ENCODE results near the gene POR. TPM values are rescaled to one million over a fixed set of nuclear protein-coding genes. Genes with fewer than 3 reads are reported as not detected.

The POR gene
- total RNA-seq, 1 experiment from 2014 or later = 168 TPM

- no peak for DNase-seq (ENCODE audit: low read depth, low spot score)
- TF ChIP-seq, protein P1, sequence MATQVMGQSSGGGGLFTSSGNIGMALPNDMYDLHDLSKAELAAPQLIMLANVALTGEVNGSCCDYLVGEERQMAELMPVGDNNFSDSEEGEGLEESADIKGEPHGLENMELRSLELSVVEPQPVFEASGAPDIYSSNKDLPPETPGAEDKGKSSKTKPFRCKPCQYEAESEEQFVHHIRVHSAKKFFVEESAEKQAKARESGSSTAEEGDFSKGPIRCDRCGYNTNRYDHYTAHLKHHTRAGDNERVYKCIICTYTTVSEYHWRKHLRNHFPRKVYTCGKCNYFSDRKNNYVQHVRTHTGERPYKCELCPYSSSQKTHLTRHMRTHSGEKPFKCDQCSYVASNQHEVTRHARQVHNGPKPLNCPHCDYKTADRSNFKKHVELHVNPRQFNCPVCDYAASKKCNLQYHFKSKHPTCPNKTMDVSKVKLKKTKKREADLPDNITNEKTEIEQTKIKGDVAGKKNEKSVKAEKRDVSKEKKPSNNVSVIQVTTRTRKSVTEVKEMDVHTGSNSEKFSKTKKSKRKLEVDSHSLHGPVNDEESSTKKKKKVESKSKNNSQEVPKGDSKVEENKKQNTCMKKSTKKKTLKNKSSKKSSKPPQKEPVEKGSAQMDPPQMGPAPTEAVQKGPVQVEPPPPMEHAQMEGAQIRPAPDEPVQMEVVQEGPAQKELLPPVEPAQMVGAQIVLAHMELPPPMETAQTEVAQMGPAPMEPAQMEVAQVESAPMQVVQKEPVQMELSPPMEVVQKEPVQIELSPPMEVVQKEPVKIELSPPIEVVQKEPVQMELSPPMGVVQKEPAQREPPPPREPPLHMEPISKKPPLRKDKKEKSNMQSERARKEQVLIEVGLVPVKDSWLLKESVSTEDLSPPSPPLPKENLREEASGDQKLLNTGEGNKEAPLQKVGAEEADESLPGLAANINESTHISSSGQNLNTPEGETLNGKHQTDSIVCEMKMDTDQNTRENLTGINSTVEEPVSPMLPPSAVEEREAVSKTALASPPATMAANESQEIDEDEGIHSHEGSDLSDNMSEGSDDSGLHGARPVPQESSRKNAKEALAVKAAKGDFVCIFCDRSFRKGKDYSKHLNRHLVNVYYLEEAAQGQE (IDR thresholded peaks at IDR 0.05; ENCODE audit: insufficient read depth in 1 of 2, low read depth in 2 of 2, low read length in 1 of 2) = no peak
- TF ChIP-seq TCF7L2 (IDR thresholded peaks at IDR 0.05; ENCODE audit: low read depth, low read length) = no peak
- no peak for TF ChIP-seq POLR2AphosphoS5 (IDR thresholded peaks at IDR 0.05; ENCODE audit: low read depth, low read length)
- no peak for TF ChIP-seq SIN3A (IDR thresholded peaks at IDR 0.05; ENCODE audit: borderline replicate concordance, insufficient read depth, low read depth, low read length)
- no peak for TF ChIP-seq CTCF (IDR thresholded peaks at IDR 0.05)
- intact Hi-C loops (cut with micrococcal nuclease; ENCODE audit: unreplicated experiment) = no loop called here
- in situ Hi-C loops (cut with HindIII; ENCODE audit: low pct_unique_long_range_greater_than_20kb, low sequenced_read_pairs) = no loop called here
- H3K27ac ChIP-seq (ENCODE audit: low read length) = no peak overlapping the region
- no peaks in the 10 kb centered on the region for H3K4me1 ChIP-seq (ENCODE audit: control insufficient read depth, insufficient read depth, low read length)
- ATAC-seq = no peak
- no TSS peak for BruUV-seq (replicated peaks)
- H3K9me3 ChIP-seq (ENCODE audit: control insufficient read depth, insufficient read depth, low read depth, low read length) = no peaks in the 10 kb centered on the region
- CTCF ChIA-PET = interaction anchor here (0.6 kb wide), 1 partner anchor 37 kb away, joined by 3 read pairs; no protein-coding TSS in a partner anchor
- POLR2A ChIA-PET = no interaction called here
- no peak overlapping the region for H3K4me3 ChIP-seq (ENCODE audit: low read depth in 2 of 2, low read length in 2 of 2)
- H3K36me3 ChIP-seq (ENCODE audit: control insufficient read depth, insufficient read depth, low read length) = no peaks in the 10 kb centered on the region
- no peaks in the 10 kb centered on the region for H3K27me3 ChIP-seq (ENCODE audit: control insufficient read depth, insufficient read depth, low read length)
Measured at GRCh38 chr7:75948179-75948578, 33.2 kb downstream of the POR start.

- POLR2A ChIA-PET = interaction anchor here (0.6 to 0.7 kb wide), 2 partner anchors 11 to 97 kb away, joined by 3 read pairs; no protein-coding TSS in a partner anchor
- no TSS peak for BruUV-seq (replicated peaks)
- in situ Hi-C loops (cut with HindIII; ENCODE audit: low pct_unique_long_range_greater_than_20kb, low sequenced_read_pairs) = no loop called here
Measured at GRCh38 chr7:75950111-75950681, 35.2 kb downstream of the POR start.

More at GRCh38 chr7:75950111-75950681, 35.2 kb downstream of the POR start:
- Histone ChIP-seq H3K4me1 (ENCODE audit: control insufficient read depth, insufficient read depth, low read length) (no peaks in the 10 kb centered on the region; the same call in 1 of the 2 replicates), H3K36me3 (ENCODE audit: control insufficient read depth, insufficient read depth, low read length) (no peaks in the 10 kb centered on the region), H3K4me3 (ENCODE audit: low read depth in 2 of 2, low read length in 2 of 2) (no peak overlapping the region), H3K27ac (ENCODE audit: low read length) (no peak overlapping the region), H3K27me3 (ENCODE audit: control insufficient read depth, insufficient read depth, low read length) (no peaks in the 10 kb centered on the region), H3K9me3 (ENCODE audit: control insufficient read depth, insufficient read depth, low read depth, low read length) (no peaks in the 10 kb centered on the region)
- ATAC-seq (no peak), DNase-seq (ENCODE audit: low read depth, low spot score) (no peak)
- intact Hi-C loops (cut with micrococcal nuclease; ENCODE audit: unreplicated experiment) = no loop called here
- TF ChIP-seq CTCF (IDR thresholded peaks at IDR 0.05) (no peak), SIN3A (IDR thresholded peaks at IDR 0.05; ENCODE audit: borderline replicate concordance, insufficient read depth, low read depth, low read length) (no peak), POLR2AphosphoS5 (IDR thresholded peaks at IDR 0.05; ENCODE audit: low read depth, low read length) (no peak), TCF7L2 (IDR thresholded peaks at IDR 0.05; ENCODE audit: low read depth, low read length) (no peak)
- TF ChIP-seq, protein P1 (IDR thresholded peaks at IDR 0.05; ENCODE audit: insufficient read depth in 1 of 2, low read depth in 2 of 2, low read length in 1 of 2) = no peak
- CTCF ChIA-PET = interaction anchor here (0.5 kb wide), 1 partner anchor 221 kb away, joined by 4 read pairs; no protein-coding TSS in a partner anchor

Data from Panc1 (cell line).